Caco-2 (cell line): ENCODE data around the gene SRGAP3. TPM values are rescaled to one million over a fixed set of nuclear protein-coding genes. Genes with fewer than 3 reads are reported as not detected.

Experiments
- BruUV-seq: library from RNA; stranded (reverse); fragments of 400-500 nt; replicated peaks from 2 replicates; lab custom pipeline; 2021; lab: Mats Ljungman, UMichigan
- CTCF ChIA-PET: fragments of 300-600 bp; sonication (Branson Sonifier 250); formaldehyde crosslinking; loops from one replicate; lab custom pipeline; 2022; ENCODE audit warnings: antibody characterized with exemption; lab: Charles Lee
- POLR2A ChIA-PET: fragments of 300-600 bp; sonication (Branson Sonifier 250); formaldehyde crosslinking; loops from one replicate; lab custom pipeline; 2022; ENCODE audit warnings: antibody characterized with exemption; lab: Charles Lee
- DNase-seq, 2 experiments: peaks; one replicate each; pipeline versions ENCODE4 v3.0.0 to v3.0.0-alpha.2; 2020 to 2022
- H3K27me3 ChIP-seq: replicated peaks from 2 replicates; pipeline ENCODE4 v1.6.0; 2011; ENCODE audit warnings: low read length; ENCODE audit not compliant: control insufficient read depth, insufficient read depth
- H3K36me3 ChIP-seq: 2 replicates; pipeline ENCODE4 v1.5.1; 2011; ENCODE audit warnings: low read length; ENCODE audit not compliant: control insufficient read depth, insufficient read depth
- H3K4me1 ChIP-seq: fragments of 250-450 bp; sonication (Bioruptor Pico); 2 replicates; pipeline ENCODE4 v1.5.1; 2020; ENCODE audit warnings: mild to moderate bottlenecking
- H3K4me3 ChIP-seq: 2 replicates; pipeline ENCODE4 v1.5.1; 2011; ENCODE audit warnings: low read depth, mild to moderate bottlenecking, control low read depth, low read length
- H3K9me3 ChIP-seq: fragments of 250-450 bp; sonication (Bioruptor Pico); 2 replicates; pipeline ENCODE4 v1.5.1; 2020; ENCODE audit warnings: mild to moderate bottlenecking, moderate library complexity
- H3K27ac Mint-ChIP-seq: one replicate; pipeline ENCODE4 v1.8.0; 2022; ENCODE audit warnings: mixed read lengths; ENCODE audit not compliant: unreplicated experiment
- H3K27me3 Mint-ChIP-seq: one replicate; pipeline ENCODE4 v1.8.0; 2022; ENCODE audit warnings: mixed read lengths; ENCODE audit not compliant: insufficient read depth, unreplicated experiment
- H3K36me3 Mint-ChIP-seq: one replicate; pipeline ENCODE4 v1.8.0; 2022; ENCODE audit warnings: mild to moderate bottlenecking, mixed read lengths; ENCODE audit not compliant: insufficient read depth, unreplicated experiment
- H3K4me1 Mint-ChIP-seq: one replicate; pipeline ENCODE4 v1.8.0; 2022; ENCODE audit warnings: low read depth, mixed read lengths; ENCODE audit not compliant: unreplicated experiment
- H3K4me3 Mint-ChIP-seq: one replicate; pipeline ENCODE4 v1.8.0; 2022; ENCODE audit warnings: mild to moderate bottlenecking, moderate library complexity, mixed read lengths; ENCODE audit not compliant: unreplicated experiment
- H3K9me3 Mint-ChIP-seq: one replicate; pipeline ENCODE4 v1.8.0; 2022; ENCODE audit warnings: mixed read lengths; ENCODE audit not compliant: unreplicated experiment
- CTCF ChIP-seq, 2 experiments: fragments of 200-600 bp in 1 of 2; IDR thresholded peaks; 1 replicate in 1 of 2; 2 replicates in 1 of 2; pipeline versions ENCODE4 v1.5.1 to v1.8.0; 2011 to 2022; ENCODE audit warnings: antibody characterized with exemption in 1 of 2, control low read depth in 1 of 2, inconsistent platforms in 1 of 2, low read depth in 1 of 2, low read length in 1 of 2, mild to moderate bottlenecking in 1 of 2, moderate library complexity in 1 of 2; ENCODE audit not compliant: insufficient read depth in 1 of 2, severe bottlenecking in 1 of 2, unreplicated experiment in 1 of 2
- intact Hi-C: fragments of 100-400 bp; cut with micrococcal nuclease; formaldehyde crosslinking; loops from one replicate; pipeline ENCODE4 v1.10.0; 2022; ENCODE audit not compliant: unreplicated experiment
- total RNA-seq: library from RNA; stranded (reverse); gene quantifications from 2 replicates; pipeline ENCODE4 v1.2.3, GENCODE V29; 2022

Gene SRGAP3
- total RNA-seq, 1 experiment from 2014 or later = 1.3 TPM

- no peaks in the 10 kb centered on the region for H3K9me3 Mint-ChIP-seq
- Histone ChIP-seq H3K27me3 (no peaks in the 10 kb centered on the region), H3K9me3 (no peaks in the 10 kb centered on the region), H3K36me3 (no peaks in the 10 kb centered on the region), H3K4me1 (no peaks in the 10 kb centered on the region), H3K4me3 (no peak overlapping the region)
- no TSS peak for BruUV-seq
- H3K27me3 Mint-ChIP-seq = peaks cover 11% of the 10 kb centered on the region
- no peak for TF ChIP-seq CTCF (IDR thresholded peaks at IDR 0.05; ENCODE audit: insufficient read depth in 1 of 2, low read depth in 1 of 2, low read length in 1 of 2, severe bottlenecking in 1 of 2, unreplicated experiment in 1 of 2)
- POLR2A ChIA-PET = no interaction called here
- intact Hi-C loops = no loop called here
- no peak for DNase-seq
- CTCF ChIA-PET = no interaction called here
- no peaks in the 10 kb centered on the region for H3K4me1 Mint-ChIP-seq
- no peak overlapping the region for H3K4me3 Mint-ChIP-seq
- no peaks in the 10 kb centered on the region for H3K36me3 Mint-ChIP-seq
- no peak overlapping the region for H3K27ac Mint-ChIP-seq
These were observed 21.3 kb upstream of the SRGAP3 start for GRCh38 chr3:9270704-9271103.

- POLR2A ChIA-PET = no interaction called here
- H3K4me1 Mint-ChIP-seq = no peaks in the 10 kb centered on the region
- Histone ChIP-seq H3K36me3 (no peaks in the 10 kb centered on the region), H3K9me3 (no peaks in the 10 kb centered on the region), H3K27me3 (no peaks in the 10 kb centered on the region), H3K4me3 (no peak overlapping the region), H3K4me1 (no peaks in the 10 kb centered on the region)
- intact Hi-C loops = no loop called here
- no peak overlapping the region for H3K27ac Mint-ChIP-seq
- no TSS peak for BruUV-seq
- no peaks in the 10 kb centered on the region for H3K36me3 Mint-ChIP-seq
- H3K27me3 Mint-ChIP-seq = peaks cover 13% of the 10 kb centered on the region
- DNase-seq = no peak
- no peak for TF ChIP-seq CTCF (IDR thresholded peaks at IDR 0.05; ENCODE audit: insufficient read depth in 1 of 2, low read depth in 1 of 2, low read length in 1 of 2, severe bottlenecking in 1 of 2, unreplicated experiment in 1 of 2)
- no peak overlapping the region for H3K4me3 Mint-ChIP-seq
- no peaks in the 10 kb centered on the region for H3K9me3 Mint-ChIP-seq
- CTCF ChIA-PET = no interaction called here
These were observed 17.3 kb upstream of the SRGAP3 start for GRCh38 chr3:9266716-9267115.

- H3K4me3 ChIP-seq = no peak overlapping the region
- no peak overlapping the region for H3K27ac Mint-ChIP-seq
- no peak overlapping the region for H3K4me3 Mint-ChIP-seq
- intact Hi-C loops = no loop called here
- BruUV-seq = no TSS peak
- H3K4me1 Mint-ChIP-seq = no peaks in the 10 kb centered on the region
- POLR2A ChIA-PET = no interaction called here
- no peaks in the 10 kb centered on the region for H3K4me1 ChIP-seq
- CTCF ChIA-PET = no interaction called here
- H3K9me3 ChIP-seq = 0 out of 2 replicates have a peak, but pooled peaks cover 5% of the 10 kb centered on the region
- no peaks in the 10 kb centered on the region for H3K36me3 Mint-ChIP-seq
- H3K36me3 ChIP-seq = no peaks in the 10 kb centered on the region
- H3K27me3 Mint-ChIP-seq = peaks cover 9% of the 10 kb centered on the region
- no peak for TF ChIP-seq CTCF (IDR thresholded peaks at IDR 0.05; ENCODE audit: insufficient read depth in 1 of 2, low read depth in 1 of 2, low read length in 1 of 2, severe bottlenecking in 1 of 2, unreplicated experiment in 1 of 2)
- DNase-seq = no peak
- H3K9me3 Mint-ChIP-seq = no peaks in the 10 kb centered on the region
- no peaks in the 10 kb centered on the region for H3K27me3 ChIP-seq
These were observed 10.9 kb upstream of the SRGAP3 start for GRCh38 chr3:9260305-9260704.
